GM21619 (cell line): ENCODE measurements around the gene CZIB.
A peak's percentile ranks its signal among the peaks of the same experiment; 100 is the strongest.
"Not testable (repeated sequence)": the region's sequence is repeated elsewhere in the genome, so short reads cannot be mapped to it uniquely, and the experiment has no call there.

Experiments
- ATAC-seq: cut with Tn5 transposase; IDR thresholded peaks from one replicate; pipeline ENCODE4 v1.9.1; 2021; ENCODE audit not compliant: unreplicated experiment

Gene CZIB

DNA sequence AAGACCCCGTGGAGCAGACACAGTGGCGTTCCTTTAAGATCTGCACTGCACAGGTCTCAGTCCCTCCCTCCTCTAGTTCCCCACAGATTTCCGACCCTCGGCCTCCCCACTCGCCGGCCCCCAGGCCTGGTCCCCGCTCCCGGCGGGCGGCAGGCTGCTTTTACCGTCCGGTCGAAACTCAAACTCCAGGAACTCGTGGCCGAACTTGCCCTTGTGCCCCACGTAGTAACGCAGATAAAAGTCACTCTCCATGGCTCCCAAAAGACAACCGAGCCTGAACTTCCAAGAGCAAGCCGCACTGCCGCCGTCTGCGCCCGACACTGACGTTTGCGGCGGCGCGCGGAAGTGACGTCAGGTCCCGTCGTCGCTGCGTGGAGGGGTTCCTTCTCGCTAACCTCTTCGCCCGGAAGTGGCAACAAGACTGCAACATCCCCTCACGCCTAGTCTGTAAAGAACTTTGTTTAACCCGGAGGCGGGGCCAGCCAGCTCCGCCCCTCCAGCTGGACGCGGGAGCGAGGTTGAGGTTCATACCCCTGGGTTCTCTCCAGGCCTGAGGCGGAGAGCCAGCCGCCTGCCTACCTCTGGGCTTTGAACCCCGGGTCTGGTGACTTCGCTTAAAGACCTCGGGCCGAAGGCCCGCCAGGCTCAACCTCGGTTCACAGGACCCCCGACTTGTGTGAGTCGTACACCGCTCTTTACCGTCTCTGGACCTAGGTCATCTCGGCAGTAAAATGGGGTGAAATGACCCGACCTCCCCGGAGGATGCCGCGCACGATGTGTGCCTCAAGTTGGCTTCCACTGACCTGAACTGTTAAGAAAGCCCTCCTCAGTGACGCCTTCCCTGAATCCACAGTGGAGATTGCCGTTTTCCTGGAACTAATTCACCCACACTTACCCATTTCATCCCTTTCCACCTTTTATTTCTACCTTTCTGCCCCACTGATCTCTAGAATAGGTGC, 18.0 kb upstream of the CZIB start, which contains the start of gene MAGOH:
Gene MAGOH, minus strand, starts transcription at position 322 of the 959 bp plus-strand sequence. Its CDS starts 70 bp downstream, at position 252.
- peak; percentile 98 for ATAC-seq

DNA sequence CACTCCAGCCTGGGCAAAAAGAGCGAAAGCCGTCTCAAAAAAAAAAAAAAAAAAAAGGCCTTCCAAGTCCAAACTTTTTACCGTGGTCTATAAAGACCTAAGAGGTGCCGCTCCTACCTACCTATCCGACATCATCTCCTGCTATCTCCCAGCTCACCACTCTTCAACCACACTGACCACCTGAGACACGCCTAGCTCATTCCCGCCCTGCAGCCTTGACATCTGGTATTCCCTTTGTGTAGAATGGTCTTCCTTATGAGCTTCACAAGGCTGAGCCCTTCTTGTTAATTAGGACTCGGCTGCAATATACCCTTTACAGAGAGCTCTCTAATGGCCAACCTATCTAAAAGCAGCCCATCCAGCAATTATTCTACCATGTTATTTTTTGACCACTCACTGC, 17.2 kb upstream of the CZIB start:
- no peak for ATAC-seq

DNA sequence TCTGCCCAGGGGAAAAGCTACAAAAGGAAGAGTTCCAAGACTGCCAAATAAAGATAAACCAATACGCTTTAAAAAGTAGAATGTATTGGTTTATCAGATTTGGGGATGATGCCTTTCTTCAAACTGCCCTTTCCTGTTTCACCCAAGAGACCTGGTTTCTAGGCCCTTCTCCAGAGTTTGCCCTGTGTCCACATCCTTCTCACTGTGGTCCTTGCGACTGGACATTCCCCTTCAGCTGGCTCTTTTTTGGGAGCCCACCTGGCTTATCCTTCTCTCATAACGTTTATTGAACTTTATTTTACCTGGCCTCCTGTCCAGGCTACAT, 490 bp upstream of the CZIB start:
- no peak for ATAC-seq

DNA sequence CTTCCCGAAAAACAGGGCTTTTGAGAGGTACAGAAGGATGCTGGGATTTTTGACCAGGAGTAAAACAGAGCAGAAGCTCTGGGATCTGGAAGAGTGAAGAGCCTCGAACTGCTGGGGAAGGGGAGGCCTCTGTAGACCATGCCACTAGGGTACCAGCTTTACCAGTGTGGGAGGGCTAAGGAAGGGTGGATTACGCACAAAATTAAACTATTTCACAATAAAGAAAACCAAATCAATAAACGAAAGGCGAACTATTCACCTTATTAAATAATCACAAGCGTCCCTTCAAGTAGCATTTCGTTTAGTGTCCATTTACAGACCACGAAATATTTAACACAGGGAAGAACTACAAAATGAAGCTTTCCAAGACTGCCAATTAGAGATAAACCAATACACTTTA, 723 bp downstream of the CZIB start:
- ATAC-seq, result no peak

DNA sequence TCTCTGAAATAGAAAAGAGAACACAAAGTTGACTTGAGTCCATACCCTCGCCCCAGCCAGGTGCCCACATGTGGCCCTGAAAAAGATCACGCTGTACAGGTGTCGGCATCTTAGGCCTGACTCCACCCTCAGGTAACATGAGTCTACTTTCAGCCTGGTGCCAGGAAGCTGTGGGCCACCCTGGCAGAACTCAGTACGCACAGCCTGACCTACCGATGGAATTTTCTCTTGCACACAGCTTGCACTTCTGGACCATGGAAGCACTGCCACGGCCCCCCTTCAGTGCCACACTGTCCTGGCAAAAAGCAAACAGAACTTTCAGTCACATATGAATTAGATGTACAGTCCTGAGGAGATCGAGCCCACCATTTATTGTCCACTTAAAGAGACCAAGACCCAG, 2.2 kb downstream of the CZIB start:
- no peak for ATAC-seq

DNA sequence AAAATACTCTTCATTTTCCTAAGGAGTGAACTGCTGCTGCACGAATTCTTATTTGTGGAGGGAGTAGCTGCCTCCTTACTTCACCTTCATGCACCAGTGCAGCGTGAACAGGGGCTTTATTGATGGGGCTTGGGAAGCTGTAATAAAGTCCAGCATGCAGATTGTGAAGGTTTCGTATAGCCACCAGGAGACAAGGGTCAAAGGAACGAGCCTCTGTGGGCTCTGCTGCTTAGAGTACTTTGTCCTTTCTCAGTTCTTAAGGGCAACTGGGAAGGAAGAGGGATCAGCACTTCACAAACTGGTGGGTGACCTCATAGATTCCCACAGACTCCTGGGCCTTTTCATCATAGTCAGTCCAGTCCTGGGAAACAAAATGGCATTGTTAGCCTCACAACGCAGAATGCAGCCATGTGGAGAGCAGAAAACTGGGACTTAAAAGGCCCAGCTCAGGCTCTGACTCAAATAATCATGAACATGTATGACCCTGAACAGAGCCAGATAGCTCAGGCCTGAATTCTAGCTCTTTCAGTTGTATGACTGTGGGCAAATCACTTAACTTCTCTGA, 6.0 kb downstream of the CZIB start:
- no peak for ATAC-seq

DNA sequence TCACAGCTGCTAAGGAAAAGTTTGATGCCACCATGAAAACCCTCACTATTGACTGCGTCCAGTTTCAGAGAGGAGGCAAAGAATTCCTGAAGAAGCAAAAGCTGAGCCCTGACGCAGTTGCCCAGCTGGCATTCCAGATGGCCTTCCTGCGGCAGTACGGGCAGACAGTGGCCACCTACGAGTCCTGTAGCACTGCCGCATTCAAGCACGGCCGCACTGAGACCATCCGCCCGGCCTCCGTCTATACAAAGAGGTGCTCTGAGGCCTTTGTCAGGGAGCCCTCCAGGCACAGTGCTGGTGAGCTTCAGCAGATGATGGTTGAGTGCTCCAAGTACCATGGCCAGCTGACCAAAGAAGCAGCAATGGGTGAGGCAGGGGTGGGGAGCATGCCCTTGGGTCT, 9.5 kb downstream of the CZIB start:
- no peak for ATAC-seq

DNA sequence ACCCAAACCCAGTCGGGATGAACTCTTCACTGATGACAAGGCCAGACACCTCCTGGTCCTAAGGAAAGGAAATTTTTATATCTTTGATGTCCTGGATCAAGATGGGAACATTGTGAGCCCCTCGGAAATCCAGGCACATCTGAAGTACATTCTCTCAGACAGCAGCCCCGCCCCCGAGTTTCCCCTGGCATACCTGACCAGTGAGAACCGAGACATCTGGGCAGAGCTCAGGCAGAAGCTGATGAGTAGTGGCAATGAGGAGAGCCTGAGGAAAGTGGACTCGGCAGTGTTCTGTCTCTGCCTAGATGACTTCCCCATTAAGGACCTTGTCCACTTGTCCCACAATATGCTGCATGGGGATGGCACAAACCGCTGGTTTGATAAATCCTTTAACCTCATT, 10.1 kb downstream of the CZIB start:
- no peak for ATAC-seq

DNA sequence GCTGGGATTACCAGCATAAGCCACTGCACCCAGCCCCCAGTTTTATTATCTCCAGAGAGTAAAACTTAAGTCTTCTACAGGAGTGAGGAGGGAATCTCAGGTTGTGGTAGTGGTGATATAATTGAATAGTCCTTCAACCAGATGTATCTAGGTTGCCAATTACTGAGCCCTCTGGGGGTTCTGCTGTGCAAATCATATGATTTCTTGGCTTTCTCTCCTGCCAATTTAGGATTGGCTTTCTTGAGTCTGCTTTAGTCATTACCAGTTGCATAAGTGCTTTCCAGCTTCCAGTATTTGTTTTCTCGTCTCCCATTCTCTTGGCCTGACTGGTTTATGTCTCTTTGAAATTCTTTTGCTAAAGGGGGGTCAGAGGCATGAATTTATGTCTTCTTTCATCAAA, 12.7 kb downstream of the CZIB start:
- no peak for ATAC-seq

DNA sequence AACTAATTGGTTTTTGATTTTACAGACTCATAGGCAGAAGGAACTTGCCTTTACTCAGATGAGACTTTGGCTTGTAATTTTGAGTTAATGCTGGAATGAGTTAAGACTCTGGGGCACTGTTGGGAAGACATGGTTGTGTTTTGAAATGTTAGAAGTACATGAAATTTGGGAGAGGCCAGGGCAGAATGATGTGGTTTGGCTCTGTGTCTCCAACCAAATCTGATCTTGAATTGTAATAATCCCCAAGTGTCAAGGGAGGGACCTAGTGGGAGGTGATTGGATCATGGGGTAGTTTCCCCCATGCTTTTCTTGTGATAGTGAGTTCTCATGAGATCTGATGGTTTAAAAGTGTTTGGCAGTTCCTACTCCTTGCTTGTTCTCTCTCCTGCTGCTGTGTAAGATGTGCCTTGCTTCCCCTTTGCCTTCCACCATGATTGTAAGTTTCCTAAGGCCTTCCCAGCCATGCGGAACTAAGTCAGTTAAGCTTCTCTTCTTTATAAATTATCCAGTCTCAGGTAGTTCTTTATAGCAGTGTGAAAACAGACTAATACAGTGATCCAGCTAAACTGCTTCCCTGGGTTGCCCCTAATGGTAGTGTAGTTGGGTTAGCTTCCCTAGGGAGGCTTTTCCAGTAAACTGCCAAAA, 13.6 kb downstream of the CZIB start:
- ATAC-seq, result no peak

DNA sequence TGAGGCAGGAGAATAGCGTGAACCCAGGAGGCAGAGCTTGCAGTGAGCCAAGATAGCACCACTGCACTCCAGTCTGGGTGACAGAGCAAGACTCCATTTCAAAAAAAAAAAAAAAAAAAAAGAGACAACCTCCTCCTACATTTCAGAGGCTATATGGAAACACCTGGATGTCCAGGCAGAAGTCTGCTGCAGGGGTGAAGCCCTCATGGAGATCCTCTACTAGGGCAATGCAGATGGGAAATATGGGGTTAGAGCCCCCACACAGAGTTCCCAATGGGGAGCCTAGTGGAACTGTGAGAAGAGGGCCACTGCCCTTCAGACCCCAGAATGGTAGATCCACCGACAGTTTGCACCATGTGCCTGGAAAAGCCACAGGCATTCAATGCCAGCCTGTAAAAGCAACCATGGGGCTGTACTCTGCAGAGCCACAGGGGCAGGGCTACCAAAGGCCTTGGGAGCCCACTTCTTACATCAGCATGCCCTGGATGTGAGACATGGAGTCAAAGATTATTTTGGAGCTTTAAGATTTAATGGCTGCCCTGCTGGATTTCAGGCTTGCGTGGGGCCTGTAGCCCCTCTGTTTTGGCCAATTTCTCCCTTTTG, 14.2 kb downstream of the CZIB start:
- not testable (repeated sequence) for ATAC-seq

DNA sequence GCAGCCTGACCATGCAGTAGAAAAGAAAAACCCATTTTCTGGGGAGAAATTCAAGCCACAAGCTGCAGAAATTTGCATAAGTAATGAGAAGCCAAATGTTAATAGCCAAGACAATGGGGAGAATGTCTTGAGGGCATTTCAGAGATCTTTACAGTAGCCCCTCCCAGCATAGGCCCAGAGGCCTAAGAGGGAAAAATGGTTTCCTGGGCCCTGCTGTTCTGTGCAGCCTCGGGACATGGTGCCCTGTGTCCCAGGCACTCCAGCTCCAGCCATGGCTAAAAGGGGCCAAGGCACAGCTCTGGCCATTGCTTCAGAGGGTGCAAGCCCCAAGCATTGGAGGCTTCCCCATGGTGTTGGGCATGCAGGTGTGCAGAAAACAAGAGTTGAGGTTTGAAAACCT, 14.9 kb downstream of the CZIB start:
- ATAC-seq, result not testable (repeated sequence)

DNA sequence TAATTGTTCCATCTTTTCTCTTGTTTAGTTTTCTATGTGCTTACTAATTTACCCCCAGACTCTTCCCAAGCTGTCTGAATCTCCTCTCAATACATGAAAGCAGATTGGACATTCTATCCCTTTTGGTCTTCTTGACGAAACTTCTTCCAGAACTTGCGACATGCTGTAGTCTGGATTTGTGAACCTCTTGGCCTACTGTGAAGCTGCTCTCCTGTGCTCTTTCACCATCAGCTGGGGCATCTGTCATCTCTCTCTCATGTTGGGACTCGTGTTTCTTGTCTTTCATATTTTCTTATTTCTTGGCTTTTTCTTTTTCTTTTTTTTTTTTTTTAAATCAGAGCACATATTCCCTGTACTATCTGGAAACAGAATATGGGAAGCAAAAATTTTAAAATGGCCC, 17.0 kb downstream of the CZIB start:
- no peak for ATAC-seq

DNA sequence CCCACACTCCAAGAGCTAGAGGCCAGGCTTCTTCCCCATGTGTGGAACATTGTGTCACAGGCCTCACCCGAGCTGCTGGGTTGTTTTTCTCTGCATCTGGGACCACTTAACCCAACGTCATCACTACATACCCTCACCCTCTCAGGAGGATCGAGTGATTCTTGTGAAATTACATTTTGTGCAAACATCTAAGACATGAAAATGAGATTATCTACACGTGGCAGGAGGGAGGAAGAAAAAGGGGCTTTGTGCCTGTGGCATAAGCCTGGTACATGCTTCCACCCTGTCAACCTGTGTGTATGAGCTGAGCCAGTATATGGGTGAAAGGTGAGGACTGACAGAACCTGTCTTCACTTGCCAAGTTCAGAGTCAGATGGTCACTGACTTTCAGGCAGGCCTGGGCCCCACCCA, 22.2 kb downstream of the CZIB start:
- ATAC-seq, result no peak

DNA sequence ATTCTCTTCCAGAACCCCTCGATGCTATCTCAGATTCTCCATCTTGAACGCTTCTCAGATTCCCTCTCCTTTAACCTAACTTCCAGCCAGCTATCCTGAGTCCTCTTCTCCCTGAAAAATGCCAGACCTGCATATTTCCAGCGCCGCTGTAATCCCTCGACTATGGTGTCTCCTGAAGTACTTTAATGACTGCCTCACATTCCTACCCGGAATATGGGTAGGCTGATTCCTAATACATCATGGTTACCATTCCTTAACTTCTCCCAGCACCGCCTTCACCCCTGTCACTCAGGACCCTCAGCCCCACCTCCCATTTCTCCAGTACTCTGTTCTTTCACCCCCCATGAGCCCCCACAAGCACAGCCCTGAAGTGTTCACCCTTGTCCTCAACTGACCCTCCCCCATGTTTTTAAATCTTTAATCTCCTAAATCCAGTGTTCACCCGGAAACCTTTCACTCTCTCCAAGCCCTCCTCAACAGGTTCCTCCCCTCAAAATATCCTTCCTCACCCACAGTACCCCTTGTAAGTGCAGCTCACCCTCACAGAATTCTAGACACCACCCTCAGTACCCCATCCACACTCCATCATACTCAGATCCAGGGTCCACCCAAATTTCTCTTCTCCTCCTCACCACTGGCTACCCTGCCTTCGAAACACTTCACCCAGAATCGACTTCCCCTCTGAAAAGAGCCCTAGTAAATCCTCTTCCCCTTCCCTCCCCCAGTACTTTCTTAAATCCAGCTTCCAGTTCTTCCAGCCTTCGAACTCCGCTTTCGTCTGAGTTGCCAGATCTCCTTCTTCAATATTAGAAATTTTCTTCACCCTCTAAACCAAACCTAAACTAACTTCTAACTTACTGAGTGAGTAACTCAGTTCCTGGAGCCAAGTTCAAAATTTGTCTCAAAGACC, 22.9 kb downstream of the CZIB start:
- ATAC-seq, result no peak

DNA sequence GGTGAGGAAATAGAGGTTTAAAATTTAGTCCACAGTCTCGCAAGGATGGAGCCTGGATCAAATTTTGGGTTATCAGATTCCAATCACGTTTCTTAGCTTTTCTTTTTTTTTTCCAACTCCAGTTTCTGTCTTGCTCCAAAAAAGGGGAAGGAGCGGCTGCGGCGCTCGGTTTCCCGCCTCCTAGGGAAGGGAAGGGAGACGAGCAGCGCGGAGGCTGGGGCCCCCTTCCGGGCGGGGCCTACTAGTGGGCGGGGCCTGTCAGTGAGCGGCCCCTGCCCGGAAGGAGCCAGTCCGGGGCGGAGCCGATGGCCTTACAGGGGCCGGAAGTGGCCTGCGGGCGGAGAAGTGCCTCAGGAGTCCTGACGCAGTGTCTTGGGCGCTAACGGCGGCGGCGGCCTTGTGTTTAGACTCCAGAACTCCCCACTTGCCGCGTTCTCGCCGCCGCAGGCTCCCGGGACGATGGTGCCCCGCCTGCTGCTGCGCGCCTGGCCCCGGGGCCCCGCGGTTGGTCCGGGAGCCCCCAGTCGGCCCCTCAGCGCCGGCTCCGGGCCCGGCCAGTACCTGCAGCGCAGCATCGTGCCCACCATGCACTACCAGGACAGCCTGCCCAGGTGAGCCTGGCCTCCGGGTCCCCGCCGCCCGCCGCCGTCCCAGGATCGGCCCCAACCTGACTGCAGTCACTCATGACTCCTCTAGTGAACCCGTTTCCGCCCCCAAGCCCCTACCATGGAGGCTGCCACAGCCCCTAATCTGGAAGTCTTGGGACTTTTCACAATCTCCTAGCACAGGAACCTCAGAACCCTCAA, 23.7 kb downstream of the CZIB start, which contains the start of gene CPT2:
Gene CPT2, plus strand, starts transcription at position 340 of the 806 bp plus-strand sequence. Its CDS starts 120 bp downstream, at position 460.
- ATAC-seq, result peak; percentile 99

DNA sequence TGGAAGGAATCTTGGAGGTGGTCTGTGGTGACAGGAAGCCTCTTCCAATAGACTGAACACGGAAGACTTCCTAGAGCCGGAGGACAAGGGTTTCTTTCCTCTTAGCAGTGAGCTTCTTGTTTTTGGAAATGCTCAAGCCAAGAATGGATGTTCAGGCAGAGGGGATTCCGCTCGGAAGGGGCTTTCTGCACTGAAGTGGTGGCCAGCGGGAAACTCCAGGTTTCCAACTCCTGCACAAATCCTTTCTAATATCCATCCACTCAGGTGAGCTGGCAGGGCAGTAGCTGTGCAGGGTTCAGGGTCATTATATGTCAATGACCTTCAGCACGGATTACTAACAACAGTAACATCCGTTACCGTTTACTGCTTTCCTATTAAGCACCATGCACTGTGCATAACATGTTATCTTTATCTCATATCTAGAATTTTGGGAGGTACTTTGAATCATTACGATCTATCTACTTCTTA, 24.4 kb downstream of the CZIB start:
- peak; percentile 17 for ATAC-seq

DNA sequence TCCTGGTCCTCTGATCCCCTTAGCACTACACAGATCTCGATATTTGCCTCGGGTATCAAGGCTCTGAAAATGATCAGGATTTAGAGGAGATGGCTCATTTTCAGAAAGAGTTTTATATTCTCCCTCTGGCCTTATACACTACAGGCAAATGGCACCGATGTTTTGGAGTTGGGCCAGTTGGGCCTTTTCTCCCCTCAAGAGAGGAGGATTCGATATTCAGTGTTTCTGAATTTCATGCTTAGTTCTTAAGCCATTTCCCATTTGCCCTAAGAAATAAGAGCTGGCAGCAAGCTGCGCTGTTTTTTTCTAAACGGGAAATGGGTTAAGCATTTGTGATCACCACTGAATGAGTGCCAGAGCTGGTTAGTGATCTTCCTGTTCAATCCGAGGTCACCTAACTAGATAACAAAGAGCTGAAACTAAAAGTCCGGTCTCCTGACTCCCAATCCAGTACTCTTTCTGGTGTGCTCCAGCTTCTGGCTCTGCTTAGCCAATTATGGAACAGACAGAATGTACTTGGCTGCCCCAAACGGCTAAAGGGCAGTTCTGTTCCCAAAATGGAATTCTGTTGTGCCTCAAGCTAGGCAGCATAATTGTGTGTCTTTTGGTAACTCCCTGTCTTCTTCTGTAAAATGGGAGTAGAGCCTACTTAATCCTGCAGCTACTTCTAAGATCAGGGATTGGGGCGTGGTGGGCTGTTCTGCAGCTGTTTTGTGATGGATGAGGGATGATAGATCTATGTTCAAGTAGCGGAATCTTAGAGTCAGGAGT, 25.0 kb downstream of the CZIB start:
- ATAC-seq, result no peak

DNA sequence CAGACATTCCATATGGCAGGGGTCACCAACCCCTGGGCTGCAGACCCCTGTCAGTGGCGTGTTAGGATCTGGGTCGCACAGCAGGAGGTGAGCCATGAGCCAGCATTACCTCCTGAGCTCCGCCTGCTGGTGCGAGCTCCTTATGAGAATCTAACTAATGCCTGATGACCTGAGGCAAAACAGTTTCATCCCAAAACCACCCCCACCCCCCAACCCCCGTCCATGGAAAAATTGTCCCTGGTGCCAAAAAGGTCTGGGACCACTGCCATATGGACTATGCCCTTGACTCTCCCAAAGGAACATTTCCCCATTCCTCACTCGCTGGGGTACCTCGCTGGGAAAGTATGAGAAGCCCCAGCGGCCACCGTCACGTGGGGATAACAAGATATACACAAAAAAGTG, 30.2 kb downstream of the CZIB start:
- no peak for ATAC-seq
